Myocyte (in vitro differentiated cells): Measurements from ENCODE around the gene RPL41. TPM values are rescaled to one million over a fixed set of nuclear protein-coding genes. Genes with fewer than 3 reads are reported as not detected.
"Not testable (repeated sequence)": the region's sequence is repeated elsewhere in the genome, so short reads cannot be mapped to it uniquely, and the experiment has no call there.

ENCODE experiments used
- DNase-seq: peaks from one replicate; pipeline ENCODE4 v3.0.0-alpha.2; 2012; ENCODE audit warnings: low read depth
- total RNA-seq: library from RNA; depleted of rRNA; stranded (reverse); fragments of >200 nt; gene quantifications from 2 replicates; pipeline ENCODE4 v1.2.3, GENCODE V29; 2014

The RPL41 gene
- total RNA-seq, 1 donor from 2014 or later: 1,992 TPM

DNA sequence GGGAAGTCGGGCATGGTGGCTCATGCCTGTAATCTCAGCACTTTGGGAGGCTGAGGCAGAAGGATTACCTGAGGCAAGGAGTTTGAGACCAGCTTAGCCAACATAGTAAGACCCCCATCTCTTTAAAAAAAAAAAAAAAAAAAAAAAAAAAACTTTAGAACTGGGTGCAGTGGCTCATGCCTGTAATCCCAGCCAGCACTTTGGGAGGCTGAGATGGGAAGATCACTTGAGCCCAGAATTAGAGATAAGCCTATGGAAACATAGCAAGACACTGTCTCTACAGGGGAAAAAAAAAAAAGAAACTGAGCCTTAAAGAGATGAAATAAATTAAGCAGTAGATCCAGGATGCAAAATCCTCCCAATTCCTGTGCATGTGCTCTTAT is 13.8 kb upstream of the RPL41 start:
- DNase-seq: no peak

DNA sequence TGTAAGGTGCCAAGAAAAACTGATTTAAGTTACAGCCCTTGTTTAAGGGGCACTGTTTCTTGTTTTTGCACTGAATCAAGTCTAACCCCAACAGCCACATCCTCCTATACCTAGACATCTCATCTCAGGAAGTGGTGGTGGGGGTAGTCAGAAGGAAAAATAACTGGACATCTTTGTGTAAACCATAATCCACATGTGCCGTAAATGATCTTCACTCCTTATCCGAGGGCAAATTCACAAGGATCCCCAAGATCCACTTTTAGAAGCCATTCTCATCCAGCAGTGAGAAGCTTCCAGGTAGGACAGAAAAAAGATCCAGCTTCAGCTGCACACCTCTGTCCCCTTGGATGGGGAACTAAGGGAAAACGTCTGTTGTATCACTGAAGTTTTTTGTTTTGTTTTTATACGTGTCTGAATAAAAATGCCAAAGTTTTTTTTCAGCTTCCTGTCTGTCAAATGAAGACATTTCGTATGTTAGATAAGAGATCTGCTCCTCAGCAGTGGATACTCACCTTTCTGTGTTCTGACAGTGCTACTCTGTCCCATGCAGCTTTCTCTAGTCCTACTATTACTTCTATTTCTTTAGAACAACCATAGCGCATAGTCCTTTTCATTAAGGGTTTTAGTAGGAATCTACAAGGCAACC is 13.2 kb upstream of the RPL41 start:
- DNase-seq: no peak

GRCh38 chr12:56103823-56104108 is 12.7 kb upstream of the RPL41 start:
- no peak for DNase-seq

DNA sequence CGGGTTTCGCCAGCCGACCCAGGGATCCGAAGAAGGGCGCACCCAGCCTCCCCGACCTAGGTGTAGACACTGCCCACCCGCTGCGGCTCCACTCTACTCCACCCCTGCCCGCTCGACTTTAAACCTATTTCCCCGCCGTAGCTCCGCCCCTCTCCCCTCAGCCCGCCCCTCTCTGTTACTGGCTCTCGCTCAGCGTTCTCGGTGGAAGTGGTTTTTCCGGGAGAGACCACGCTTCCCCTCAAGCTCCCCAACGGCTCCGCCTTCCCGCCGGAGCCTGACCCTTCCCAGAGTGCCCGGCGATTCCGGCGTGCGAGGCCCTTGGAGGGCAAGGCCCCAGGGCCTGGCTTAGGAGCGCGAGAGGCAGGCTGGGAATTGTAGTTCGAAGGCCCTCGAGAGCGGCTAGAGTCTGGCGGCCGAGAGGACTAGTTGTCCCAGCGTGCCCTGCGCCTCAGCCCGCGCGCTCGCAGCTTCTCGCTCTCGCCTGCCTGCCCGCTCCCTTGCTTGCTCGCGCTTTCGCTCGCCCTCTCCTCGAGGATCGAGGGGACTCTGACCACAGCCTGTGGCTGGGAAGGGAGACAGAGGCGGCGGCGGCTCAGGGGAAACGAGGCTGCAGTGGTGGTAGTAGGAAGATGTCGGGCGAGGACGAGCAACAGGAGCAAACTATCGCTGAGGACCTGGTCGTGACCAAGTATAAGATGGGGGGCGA is 12.2 kb upstream of the RPL41 start, which contains the start of gene PA2G4:
Gene PA2G4, plus strand, starts transcription at position 451 of the 706 bp plus-strand sequence. Its CDS starts 179 bp downstream, at position 630.
- peak; percentile 100 for DNase-seq

GRCh38 chr12:56104815-56105608 is 11.4 kb upstream of the RPL41 start:
- peak; percentile 32 for DNase-seq

GRCh38 chr12:56105609-56105902 is 10.9 kb upstream of the RPL41 start:
- no peak for DNase-seq

GRCh38 chr12:56107242-56107641 is 9.2 kb upstream of the RPL41 start:
- no peak for DNase-seq

- DNase-seq: no peak
These were observed 5.9 kb upstream of the RPL41 start for GRCh38 chr12:56110571-56110970.

GRCh38 chr12:56114084-56114483 is 2.3 kb upstream of the RPL41 start:
- DNase-seq: no peak

GRCh38 chr12:56115329-56115728 is 1.1 kb upstream of the RPL41 start:
- no peak for DNase-seq

DNA sequence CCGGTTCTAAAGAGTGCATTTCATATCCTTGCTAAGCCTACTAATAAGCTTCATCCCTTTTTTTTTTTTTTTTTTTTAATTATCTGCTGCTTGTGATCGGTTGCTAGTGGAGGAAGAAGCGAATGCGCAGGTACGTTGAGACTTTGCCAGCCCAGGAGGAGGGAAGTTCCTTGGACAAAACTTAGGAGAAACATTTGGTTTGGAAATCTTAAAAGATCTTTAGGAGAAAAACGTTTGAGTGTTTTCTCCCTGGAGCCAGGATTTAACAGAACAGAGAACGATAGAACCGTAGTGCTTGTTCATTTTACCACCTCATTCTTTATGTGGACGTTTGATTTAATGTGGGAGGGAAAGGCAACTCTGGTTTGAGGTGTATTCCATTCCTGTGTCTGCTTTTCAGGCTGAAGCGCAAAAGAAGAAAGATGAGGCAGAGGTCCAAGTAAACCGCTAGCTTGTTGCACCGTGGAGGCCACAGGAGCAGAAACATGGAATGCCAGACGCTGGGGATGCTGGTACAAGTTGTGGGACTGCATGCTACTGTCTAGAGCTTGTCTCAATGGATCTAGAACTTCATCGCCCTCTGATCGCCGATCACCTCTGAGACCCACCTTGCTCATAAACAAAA is 761 bp downstream of the RPL41 start:
- not testable (repeated sequence) for DNase-seq

DNA sequence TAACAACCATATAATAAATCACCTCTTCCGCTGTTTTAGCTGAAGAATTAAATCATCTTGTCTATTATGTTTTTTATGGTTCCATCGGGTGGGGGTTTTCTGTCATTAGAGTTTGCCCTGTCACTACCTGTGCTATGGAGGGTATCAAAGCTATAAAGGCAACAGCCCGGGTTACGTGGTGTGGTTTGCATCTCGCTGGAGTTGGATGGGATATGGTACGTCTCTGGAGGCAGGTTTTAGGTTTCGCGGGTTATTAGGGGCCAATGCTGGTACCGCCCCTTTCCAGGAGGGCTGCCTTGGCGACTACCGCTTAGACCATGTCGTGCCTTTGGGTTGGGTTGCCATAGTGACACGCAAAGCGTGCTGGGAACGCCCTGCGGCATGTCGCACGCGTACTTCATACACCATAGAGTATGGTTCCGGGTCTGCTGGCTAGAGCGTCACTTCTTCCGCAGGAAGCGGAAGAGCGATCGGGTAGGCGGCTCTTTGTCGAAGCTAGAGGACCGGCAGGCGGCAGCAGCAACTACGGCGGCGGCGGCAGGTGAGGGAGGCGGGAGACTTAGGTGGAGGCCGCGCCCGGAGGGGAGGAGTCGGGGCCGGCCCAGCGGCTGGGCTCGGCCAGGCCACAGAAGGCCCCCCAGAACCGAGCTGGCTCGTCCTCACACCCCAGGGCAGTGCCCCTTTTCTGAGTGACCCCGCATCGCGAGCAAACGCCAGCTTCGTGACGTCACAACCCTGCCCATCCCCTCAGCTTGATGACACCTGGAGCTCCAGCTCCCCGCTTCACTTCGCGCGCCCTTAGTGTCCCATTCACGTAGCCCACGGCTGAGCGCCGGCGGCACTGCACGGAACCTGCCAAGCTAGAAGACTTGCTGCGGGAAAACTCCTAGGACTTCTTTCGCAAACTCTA is 1.6 kb downstream of the RPL41 start, which contains the start of gene ZC3H10:
Gene ZC3H10, plus strand, starts transcription at position 489 of the 910 bp plus-strand sequence. CDS start 2,297 bp downstream, outside the sequence.
- DNase-seq: peak; percentile 99

DNA sequence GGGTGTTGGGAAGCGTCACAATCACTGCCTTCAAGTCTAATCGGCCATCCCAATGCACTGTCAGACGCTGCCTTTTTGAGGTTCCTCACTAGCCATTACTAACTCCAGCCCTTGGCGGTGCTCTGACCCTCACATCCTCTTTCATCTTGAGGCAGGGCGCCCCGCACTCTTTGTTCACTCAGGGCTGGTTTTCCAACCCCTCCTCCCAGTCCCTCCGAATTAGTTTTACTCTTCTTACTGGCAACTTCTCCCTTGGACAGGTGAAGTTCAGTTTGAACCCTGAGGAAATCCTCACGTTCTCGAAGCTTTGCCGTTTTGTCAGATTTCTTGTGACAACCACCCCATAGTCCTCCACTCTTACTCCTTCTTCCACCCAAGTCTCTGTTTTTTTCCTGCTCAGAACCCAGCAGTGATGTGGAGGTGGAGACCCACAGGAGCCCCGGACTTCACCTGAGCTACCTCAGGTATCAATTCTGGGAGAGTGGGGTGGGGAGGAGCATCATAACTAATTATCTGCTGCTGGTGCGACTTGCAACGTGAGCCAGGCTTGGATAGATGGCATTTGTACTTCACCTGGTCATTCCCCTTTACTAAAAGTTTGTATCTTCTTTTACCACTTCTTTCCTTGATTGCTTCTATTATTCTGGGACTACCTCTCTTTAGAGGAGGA is 2.4 kb downstream of the RPL41 start:
- no peak for DNase-seq

- DNase-seq: peak; percentile 98
These were observed 2.9 kb downstream of the RPL41 start for GRCh38 chr12:56119361-56119796.

DNA sequence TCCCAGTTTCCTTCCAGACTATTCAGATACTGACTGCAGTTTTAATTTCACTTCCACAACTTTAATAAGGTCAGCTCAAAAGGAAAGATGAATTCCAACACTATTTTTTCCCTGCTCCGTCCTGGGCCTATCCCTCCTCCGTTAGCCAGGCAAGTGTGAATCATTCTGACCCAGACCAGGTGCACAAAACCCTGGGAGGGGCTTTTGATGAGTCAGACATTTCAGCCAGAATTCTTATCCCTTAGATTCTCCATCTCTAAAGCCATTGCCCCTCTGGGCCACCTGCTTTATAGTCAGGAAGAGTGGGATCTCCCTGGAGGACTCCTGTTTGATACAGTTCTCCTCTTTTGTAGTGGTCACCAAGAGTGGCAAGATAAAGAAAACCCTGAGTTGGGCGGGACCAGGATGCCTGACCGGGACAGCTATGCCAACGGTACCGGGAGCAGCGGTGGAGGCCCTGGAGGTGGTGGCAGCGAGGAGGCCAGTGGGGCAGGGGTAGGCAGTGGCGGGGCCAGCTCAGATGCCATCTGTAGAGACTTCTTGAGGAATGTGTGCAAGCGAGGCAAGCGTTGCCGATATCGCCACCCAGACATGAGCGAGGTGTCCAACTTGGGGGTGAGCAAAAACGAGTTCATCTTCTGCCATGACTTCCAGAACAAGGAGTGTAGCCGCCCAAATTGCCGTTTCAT is 3.9 kb downstream of the RPL41 start:
- peak; percentile 93 for DNase-seq

DNA sequence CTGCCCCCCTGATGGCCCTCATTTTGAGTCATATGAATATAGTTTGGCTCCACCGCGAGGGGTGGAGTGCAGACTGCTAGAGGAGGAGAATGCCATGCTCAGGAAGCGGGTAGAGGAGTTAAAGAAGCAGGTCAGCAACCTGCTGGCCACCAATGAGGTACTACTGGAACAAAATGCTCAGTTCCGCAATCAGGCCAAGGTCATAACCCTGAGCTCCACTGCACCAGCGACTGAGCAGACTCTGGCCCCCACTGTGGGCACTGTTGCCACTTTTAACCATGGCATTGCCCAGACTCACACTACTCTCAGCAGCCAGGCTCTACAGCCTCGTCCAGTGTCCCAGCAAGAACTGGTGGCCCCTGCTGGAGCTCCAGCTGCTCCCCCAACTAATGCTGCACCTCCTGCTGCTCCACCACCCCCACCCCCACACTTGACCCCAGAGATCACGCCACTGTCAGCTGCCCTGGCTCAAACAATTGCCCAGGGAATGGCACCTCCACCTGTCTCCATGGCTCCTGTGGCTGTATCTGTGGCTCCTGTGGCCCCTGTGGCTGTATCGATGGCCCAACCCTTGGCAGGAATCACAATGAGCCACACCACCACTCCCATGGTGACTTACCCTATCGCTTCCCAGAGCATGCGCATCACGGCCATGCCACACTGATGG is 4.9 kb downstream of the RPL41 start:
- DNase-seq: peak; percentile 94

DNA sequence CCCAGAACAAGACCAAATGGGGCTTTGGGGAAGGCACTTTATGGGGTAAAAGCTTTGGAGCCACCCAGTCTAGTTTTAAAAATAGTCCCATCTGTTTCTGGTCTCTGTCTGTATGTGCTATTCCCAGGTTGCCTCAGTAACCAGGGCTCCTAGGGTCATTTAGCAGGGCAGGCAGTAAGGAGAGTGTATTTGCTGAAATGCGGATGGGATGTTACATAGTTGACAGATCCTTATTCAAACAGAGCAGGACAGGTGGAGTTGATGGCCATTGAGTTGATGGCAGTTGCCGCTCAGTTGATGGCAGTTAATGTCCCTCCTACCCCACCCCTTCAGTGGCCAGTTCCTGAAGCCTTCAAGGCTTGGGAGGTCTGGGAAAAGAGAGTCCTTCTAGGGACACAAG is 6.2 kb downstream of the RPL41 start:
- peak; percentile 84 for DNase-seq

DNA sequence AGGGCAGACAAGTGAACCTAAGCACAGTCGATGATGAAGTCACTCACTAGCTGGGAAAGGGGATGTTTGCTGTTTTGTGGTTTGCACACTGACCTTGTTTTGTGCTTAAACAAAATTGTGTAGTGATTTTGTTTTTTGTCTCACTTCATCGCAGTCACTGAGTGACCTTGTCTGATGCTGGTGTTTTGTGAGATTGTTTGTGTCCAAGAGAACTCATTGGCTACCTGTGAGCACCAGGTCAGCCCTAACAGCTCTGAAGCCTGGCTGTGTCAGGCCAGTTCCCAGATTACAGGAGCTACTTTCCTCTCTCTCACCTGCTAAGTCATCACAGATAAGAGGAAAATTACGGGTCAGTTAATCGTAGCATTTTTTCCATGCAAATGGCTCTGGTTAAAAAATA is 7.7 kb downstream of the RPL41 start:
- no peak for DNase-seq

DNA sequence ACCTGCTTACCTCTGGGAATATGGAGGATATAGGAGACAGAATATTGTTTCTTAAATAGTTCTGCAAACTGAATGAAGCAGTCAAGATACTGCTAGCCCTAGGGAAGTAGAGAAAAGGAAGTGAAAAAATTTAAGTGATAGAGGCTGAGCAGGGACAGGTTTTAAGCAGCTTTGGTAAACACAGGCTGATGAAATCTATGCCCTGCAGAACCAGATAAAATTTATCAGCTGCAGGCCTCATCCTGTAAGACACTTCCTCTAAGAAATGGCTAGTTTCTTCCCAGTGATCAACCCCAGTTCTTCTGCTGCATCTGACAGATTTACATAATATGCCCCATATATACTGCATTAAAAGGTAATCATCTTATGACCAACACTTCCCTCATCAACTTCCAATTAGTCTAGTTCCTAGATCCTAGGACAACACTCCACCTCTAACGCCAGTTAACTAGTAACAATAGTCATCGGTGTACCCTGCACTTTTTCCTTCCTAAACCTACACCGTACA is 10.4 kb downstream of the RPL41 start:
- DNase-seq: no peak
